Measurements from ENCODE around the gene R3HDM2.

R3HDM2 gene

DNA sequence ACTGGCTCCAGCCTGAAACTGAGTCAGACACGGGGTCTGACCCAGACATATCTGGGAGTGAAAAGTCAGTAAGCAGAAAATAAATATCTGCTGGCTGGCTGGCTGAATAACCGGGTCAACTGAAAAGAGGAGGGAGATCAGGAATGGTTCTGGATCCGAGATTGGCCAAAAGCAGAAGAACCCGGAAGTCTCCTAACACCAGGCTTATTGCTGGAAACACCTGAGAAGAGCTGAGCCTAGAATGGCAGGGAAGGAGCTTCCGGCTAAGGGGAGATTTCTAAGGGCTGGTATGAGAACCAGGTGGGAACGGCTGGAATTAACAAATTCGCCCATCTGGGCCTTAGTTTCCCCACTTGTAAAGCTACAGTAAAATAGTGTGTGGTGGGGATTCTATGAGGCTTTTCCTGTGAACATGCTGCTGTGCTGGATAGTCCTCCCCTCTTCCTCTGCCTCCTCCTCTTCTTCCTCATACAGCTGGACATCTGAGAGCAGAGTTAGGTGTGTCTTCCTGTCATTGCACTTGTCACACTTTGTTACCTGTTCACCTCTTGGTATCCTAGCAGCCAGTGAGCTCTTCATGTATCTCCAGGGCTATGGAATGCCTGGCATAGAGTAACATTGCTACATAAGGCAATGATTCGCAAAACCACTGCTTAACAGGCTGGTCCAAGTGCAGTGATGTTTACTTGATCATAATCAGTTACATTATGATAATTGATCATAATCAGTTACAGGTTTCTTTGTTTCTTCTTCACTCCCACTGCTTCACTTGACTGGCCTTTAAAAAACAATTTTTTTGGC lies 203.3 kb downstream of the R3HDM2 start:
- Histone ChIP-seq H3K4me3 (ENCODE audit: insufficient read length, low read depth) (peak overlapping the region; percentile 13), H3K27me3 (ENCODE audit: insufficient read depth, insufficient read length) (peaks cover 53% of the 10 kb centered on the region), H3K4me1 (ENCODE audit: insufficient read depth, insufficient read length) (peaks cover 25% of the 10 kb centered on the region), H3K9ac (ENCODE audit: insufficient read length, low read depth) (peak overlapping the region; percentile 51), H3K9me3 (ENCODE audit: insufficient read depth, low read length) (no peaks in the 10 kb centered on the region), H3K36me3 (ENCODE audit: insufficient read depth, insufficient read length, low read length) (peaks cover 21% of the 10 kb centered on the region)
- no peak for DNase-seq (ENCODE audit: low read depth, low spot score)
- no peak for TF ChIP-seq SUZ12 (IDR thresholded peaks at IDR 0.05; ENCODE audit: extremely low read depth, insufficient read depth, insufficient read length)
- no peak for TF ChIP-seq ZNF274 (IDR thresholded peaks at IDR 0.05; ENCODE audit: low read depth, low read length)
- no peak for TF ChIP-seq YY1 (IDR thresholded peaks at IDR 0.05; ENCODE audit: insufficient read depth, insufficient read length)

- H3K9ac ChIP-seq (ENCODE audit: insufficient read length, low read depth), result peak overlapping the region; percentile 51
These were observed 204.1 kb downstream of the R3HDM2 start for GRCh38 chr12:57226588-57227314.

GRCh38 chr12:57225680-57226210 lies 205.1 kb downstream of the R3HDM2 start:
- Histone ChIP-seq H3K4me3 (ENCODE audit: insufficient read length, low read depth) (no peak overlapping the region), H3K4me1 (ENCODE audit: insufficient read depth, insufficient read length) (peaks cover 26% of the 10 kb centered on the region), H3K9me3 (ENCODE audit: insufficient read depth, low read length) (no peaks in the 10 kb centered on the region), H3K27me3 (ENCODE audit: insufficient read depth, insufficient read length) (peaks cover 70% of the 10 kb centered on the region), H3K36me3 (ENCODE audit: insufficient read depth, insufficient read length, low read length) (peaks cover 3% of the 10 kb centered on the region), H3K9ac (ENCODE audit: insufficient read length, low read depth) (no peak overlapping the region)
- TF ChIP-seq YY1 (IDR thresholded peaks at IDR 0.05; ENCODE audit: insufficient read depth, insufficient read length) (no peak), ZNF274 (IDR thresholded peaks at IDR 0.05; ENCODE audit: low read depth, low read length) (no peak), SUZ12 (IDR thresholded peaks at IDR 0.05; ENCODE audit: extremely low read depth, insufficient read depth, insufficient read length) (no peak)
- DNase-seq (ENCODE audit: low read depth, low spot score), result no peak

More at GRCh38 chr12:57226588-57227314, 204.1 kb downstream of the R3HDM2 start:
- DNase-seq (ENCODE audit: low read depth, low spot score), result no peak
- Histone ChIP-seq H3K9me3 (ENCODE audit: insufficient read depth, low read length) (no peaks in the 10 kb centered on the region), H3K4me1 (ENCODE audit: insufficient read depth, insufficient read length) (peaks cover 25% of the 10 kb centered on the region), H3K4me3 (ENCODE audit: insufficient read length, low read depth) (peak overlapping the region; percentile 13), H3K27me3 (ENCODE audit: insufficient read depth, insufficient read length) (peaks cover 60% of the 10 kb centered on the region), H3K36me3 (ENCODE audit: insufficient read depth, insufficient read length, low read length) (peaks cover 13% of the 10 kb centered on the region)
- no peak for TF ChIP-seq SUZ12 (IDR thresholded peaks at IDR 0.05; ENCODE audit: extremely low read depth, insufficient read depth, insufficient read length)
- TF ChIP-seq YY1 (IDR thresholded peaks at IDR 0.05; ENCODE audit: insufficient read depth, insufficient read length), result no peak
- TF ChIP-seq ZNF274 (IDR thresholded peaks at IDR 0.05; ENCODE audit: low read depth, low read length), result no peak

DNA sequence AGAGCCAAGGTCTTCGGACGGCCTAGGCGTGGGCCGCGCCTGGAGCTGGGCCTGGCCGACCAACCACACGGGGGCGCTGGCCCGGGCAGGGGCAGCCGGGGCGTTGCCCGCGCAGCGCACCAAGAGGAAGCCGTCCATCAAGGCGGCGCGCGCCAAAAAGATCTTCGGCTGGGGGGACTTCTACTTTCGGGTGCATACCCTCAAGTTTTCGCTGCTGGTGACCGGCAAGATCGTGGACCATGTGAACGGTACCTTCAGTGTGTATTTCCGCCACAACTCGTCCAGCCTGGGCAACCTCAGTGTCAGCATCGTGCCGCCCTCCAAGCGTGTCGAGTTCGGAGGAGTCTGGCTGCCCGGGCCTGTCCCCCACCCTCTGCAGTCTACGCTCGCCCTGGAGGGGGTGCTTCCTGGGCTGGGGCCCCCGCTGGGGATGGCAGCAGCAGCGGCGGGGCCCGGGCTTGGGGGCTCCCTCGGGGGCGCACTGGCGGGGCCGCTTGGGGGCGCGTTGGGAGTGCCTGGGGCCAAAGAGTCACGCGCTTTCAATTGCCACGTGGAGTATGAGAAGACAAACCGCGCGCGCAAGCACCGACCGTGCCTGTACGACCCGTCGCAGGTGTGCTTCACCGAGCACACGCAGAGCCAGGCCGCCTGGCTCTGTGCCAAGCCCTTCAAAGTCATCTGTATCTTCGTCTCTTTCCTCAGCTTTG lies 205.7 kb downstream of the R3HDM2 start:
- Histone ChIP-seq H3K9me3 (ENCODE audit: insufficient read depth, low read length) (no peaks in the 10 kb centered on the region), H3K4me1 (ENCODE audit: insufficient read depth, insufficient read length) (peaks cover 24% of the 10 kb centered on the region), H3K36me3 (ENCODE audit: insufficient read depth, insufficient read length, low read length) (no peaks in the 10 kb centered on the region), H3K4me3 (ENCODE audit: insufficient read length, low read depth) (no peak overlapping the region), H3K27me3 (ENCODE audit: insufficient read depth, insufficient read length) (peaks cover 76% of the 10 kb centered on the region), H3K9ac (ENCODE audit: insufficient read length, low read depth) (no peak overlapping the region)
- no peak for TF ChIP-seq SUZ12 (IDR thresholded peaks at IDR 0.05; ENCODE audit: extremely low read depth, insufficient read depth, insufficient read length)
- no peak for TF ChIP-seq ZNF274 (IDR thresholded peaks at IDR 0.05; ENCODE audit: low read depth, low read length)
- no peak for TF ChIP-seq YY1 (IDR thresholded peaks at IDR 0.05; ENCODE audit: insufficient read depth, insufficient read length)
- DNase-seq (ENCODE audit: low read depth, low spot score), result no peak

GRCh38 chr12:57224278-57224972 lies 206.4 kb downstream of the R3HDM2 start:
- Histone ChIP-seq H3K9ac (ENCODE audit: insufficient read length, low read depth) (no peak overlapping the region), H3K27me3 (ENCODE audit: insufficient read depth, insufficient read length) (peaks cover 83% of the 10 kb centered on the region), H3K4me1 (ENCODE audit: insufficient read depth, insufficient read length) (peaks cover 30% of the 10 kb centered on the region), H3K9me3 (ENCODE audit: insufficient read depth, low read length) (no peaks in the 10 kb centered on the region), H3K4me3 (ENCODE audit: insufficient read length, low read depth) (no peak overlapping the region), H3K36me3 (ENCODE audit: insufficient read depth, insufficient read length, low read length) (no peaks in the 10 kb centered on the region)
- TF ChIP-seq SUZ12 (IDR thresholded peaks at IDR 0.05; ENCODE audit: extremely low read depth, insufficient read depth, insufficient read length), result no peak
- no peak for TF ChIP-seq YY1 (IDR thresholded peaks at IDR 0.05; ENCODE audit: insufficient read depth, insufficient read length)
- no peak for TF ChIP-seq ZNF274 (IDR thresholded peaks at IDR 0.05; ENCODE audit: low read depth, low read length)
- DNase-seq (ENCODE audit: low read depth, low spot score), result no peak
